Neural crest cell (in vitro differentiated cells): ENCODE data around the gene CTTN. TPM values are rescaled to one million over a fixed set of nuclear protein-coding genes. Genes with fewer than 3 reads are reported as not detected.

Source experiments
- DNase-seq: peaks from one replicate; pipeline ENCODE4 v3.0.0; 2021; ENCODE audit warnings: low read depth, mixed read lengths, low spot score
- H3K27ac Mint-ChIP-seq: one replicate; pipeline ENCODE4 v1.8.0; 2021; ENCODE audit warnings: mild to moderate bottlenecking, mixed read lengths; ENCODE audit not compliant: unreplicated experiment
- H3K27me3 Mint-ChIP-seq: 2 replicates; pipeline ENCODE4 v1.8.0; 2021; ENCODE audit warnings: low read depth, mild to moderate bottlenecking, mixed read lengths
- H3K36me3 Mint-ChIP-seq: 2 replicates; pipeline ENCODE4 v1.8.0; 2021; ENCODE audit warnings: low read depth, mild to moderate bottlenecking, mixed read lengths
- H3K4me1 Mint-ChIP-seq: 2 replicates; pipeline ENCODE4 v1.8.0; 2021; ENCODE audit warnings: mixed read lengths
- H3K4me3 Mint-ChIP-seq: one replicate; pipeline ENCODE4 v1.8.0; 2021; ENCODE audit warnings: mild to moderate bottlenecking, mixed read lengths
- H3K9me3 Mint-ChIP-seq: 2 replicates; pipeline ENCODE4 v1.8.0; 2021; ENCODE audit warnings: mixed read lengths
- CTCF ChIP-seq: fragments of 200-600 bp; sonication (generic); conservative IDR thresholded peaks from 2 replicates; pipeline ENCODE4 v1.5.0; 2021; ENCODE audit warnings: antibody characterized with exemption, mild to moderate bottlenecking
- total RNA-seq: library from RNA; stranded (reverse); gene quantifications from 2 replicates; pipeline ENCODE4 v1.2.1, GENCODE V29; 2021

Gene CTTN
- total RNA-seq, 1 donor from 2014 or later, result 146 TPM

DNA sequence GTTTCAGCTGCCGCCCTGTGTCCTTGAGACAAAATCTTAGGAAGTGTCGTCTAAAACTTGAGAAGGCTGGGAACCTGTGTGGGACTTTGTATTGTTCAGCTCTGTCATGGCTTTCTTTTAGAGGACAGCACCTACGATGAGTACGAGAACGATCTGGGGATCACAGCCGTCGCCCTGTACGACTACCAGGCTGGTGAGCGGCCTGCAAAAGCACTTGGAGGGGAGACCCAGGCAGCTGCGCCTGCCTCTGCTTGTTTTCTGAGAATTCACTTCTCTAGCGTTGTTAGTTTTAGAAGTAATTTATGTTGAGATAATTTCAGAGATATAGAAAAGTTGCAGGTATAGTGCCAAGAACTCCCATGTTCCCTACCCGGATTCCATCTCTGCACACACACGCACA, 35.2 kb downstream of the CTTN start:
- no peaks in the 10 kb centered on the region for H3K9me3 Mint-ChIP-seq
- H3K4me3 Mint-ChIP-seq, result no peak overlapping the region
- no peak for TF ChIP-seq CTCF
- H3K27me3 Mint-ChIP-seq, result no peaks in the 10 kb centered on the region
- H3K4me1 Mint-ChIP-seq, result no peaks in the 10 kb centered on the region
- DNase-seq, result no peak
- peak overlapping the region; percentile 35 for H3K27ac Mint-ChIP-seq
- H3K36me3 Mint-ChIP-seq, result peaks cover 10% of the 10 kb centered on the region

DNA sequence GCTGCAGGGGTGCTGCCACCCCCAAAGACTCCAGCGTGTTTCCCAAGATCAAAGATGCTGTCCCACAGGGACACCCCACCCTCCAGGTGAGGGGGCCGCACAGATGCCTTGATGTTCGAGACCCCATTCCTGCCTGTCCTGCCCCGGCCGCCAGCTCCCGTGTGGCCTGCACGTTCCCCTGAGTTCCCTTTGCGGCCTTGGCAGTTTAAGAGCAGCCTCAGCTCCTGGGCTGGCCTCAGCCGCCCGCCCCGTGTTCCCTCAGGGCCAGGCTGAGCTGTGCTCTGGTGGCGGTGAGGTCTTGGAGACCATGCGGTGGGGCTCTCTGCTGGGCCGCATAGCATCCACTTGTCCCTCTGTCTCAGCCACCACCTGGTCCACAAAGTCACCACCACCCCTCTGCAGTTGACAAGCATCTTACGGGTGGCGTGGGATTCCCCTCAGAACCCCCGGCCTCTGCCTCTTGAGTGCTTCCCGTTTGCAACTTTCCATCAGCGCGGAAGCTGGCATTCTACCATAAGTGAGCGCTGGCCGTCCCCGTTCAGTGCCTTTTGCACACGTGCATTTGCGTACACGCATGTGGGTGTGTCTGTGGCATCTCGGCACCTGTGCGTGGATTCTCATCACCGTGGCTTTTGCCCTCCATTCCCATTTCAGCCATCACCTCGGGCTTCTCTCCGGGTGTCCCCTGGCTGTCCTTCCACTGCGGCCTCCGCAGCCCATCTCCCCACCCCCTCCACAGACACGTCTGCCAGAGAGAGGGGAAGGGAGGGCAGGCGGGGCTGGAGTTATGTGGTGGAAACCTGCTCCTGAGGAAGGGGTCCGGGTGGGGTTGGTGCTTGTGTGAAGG, 35.9 kb downstream of the CTTN start:
- Mint-ChIP-seq H3K27me3 (no peaks in the 10 kb centered on the region), H3K36me3 (peaks cover 10% of the 10 kb centered on the region), H3K4me3 (no peak overlapping the region), H3K4me1 (no peaks in the 10 kb centered on the region), H3K27ac (peak overlapping the region; percentile 62), H3K9me3 (no peaks in the 10 kb centered on the region)
- DNase-seq, result no peak
- no peak for TF ChIP-seq CTCF

- H3K4me1 Mint-ChIP-seq, result no peaks in the 10 kb centered on the region
- DNase-seq, result no peak
- no peak for TF ChIP-seq CTCF
- no peaks in the 10 kb centered on the region for H3K27me3 Mint-ChIP-seq
- H3K36me3 Mint-ChIP-seq, result peaks cover 10% of the 10 kb centered on the region
- no peak overlapping the region for H3K4me3 Mint-ChIP-seq
- no peaks in the 10 kb centered on the region for H3K9me3 Mint-ChIP-seq
- H3K27ac Mint-ChIP-seq, result peak overlapping the region; percentile 62
Observed at GRCh38 chr11:70434813-70435278, 36.5 kb downstream of the CTTN start.

GRCh38 chr11:70435361-70435760, 37.0 kb downstream of the CTTN start:
- Mint-ChIP-seq H3K27me3 (no peaks in the 10 kb centered on the region), H3K9me3 (no peaks in the 10 kb centered on the region), H3K4me3 (no peak overlapping the region), H3K27ac (peak overlapping the region; percentile 35), H3K36me3 (peaks cover 10% of the 10 kb centered on the region), H3K4me1 (no peaks in the 10 kb centered on the region)
- TF ChIP-seq CTCF, result no peak
- DNase-seq, result no peak

GRCh38 chr11:70435765-70436500, 37.6 kb downstream of the CTTN start:
- no peak for DNase-seq
- Mint-ChIP-seq H3K9me3 (no peaks in the 10 kb centered on the region), H3K4me3 (no peak overlapping the region), H3K4me1 (no peaks in the 10 kb centered on the region), H3K27me3 (no peaks in the 10 kb centered on the region), H3K27ac (no peak overlapping the region), H3K36me3 (peaks cover 7% of the 10 kb centered on the region)
- no peak for TF ChIP-seq CTCF
